Breast epithelium (tissue), 3 donors: Measurements from ENCODE around the gene NCAM2.

Source experiments
- CTCF ChIP-seq, 3 donors: fragments of 450-650 bp; IDR thresholded peaks; one replicate each; pipeline ENCODE4 v1.5.1; 2016 to 2017; ENCODE audit warnings: antibody characterized with exemption in 3 of 3, mild to moderate bottlenecking in 3 of 3, moderate library complexity in 3 of 3
- POLR2A ChIP-seq: fragments of 450-650 bp; IDR thresholded peaks from one replicate; pipeline ENCODE4 v1.6.1; 2016; ENCODE audit warnings: antibody characterized with exemption, mild to moderate bottlenecking, moderate library complexity
- POLR2AphosphoS5 ChIP-seq, 3 donors: sonication (generic); formaldehyde crosslinking; IDR thresholded peaks; one replicate each; pipeline ENCODE4 v1.6.1; 2017; ENCODE audit warnings: antibody characterized with exemption in 3 of 3

- no peak for TF ChIP-seq CTCF (IDR thresholded peaks at IDR 0.05)
- no peak for TF ChIP-seq POLR2AphosphoS5 (IDR thresholded peaks at IDR 0.05)
- no peak for TF ChIP-seq POLR2A
Observed at GRCh38 chr21:21205604-21206003, 207.4 kb downstream of the NCAM2 start.
